WTC11 (cell line): ENCODE results near the gene APPL1. TPM values are rescaled to one million over a fixed set of nuclear protein-coding genes. Genes with fewer than 3 reads are reported as not detected.

Experiments
- ATAC-seq: fragments of 200-7000 bp; cut with Tn5 transposase; 2 replicates; pipeline ENCODE4 v1.10.0; 2021; ENCODE audit warnings: mild to moderate bottlenecking, moderate library complexity
- CTCF ChIA-PET: fragments of 300-600 bp; sonication (Branson Sonifier 250); formaldehyde crosslinking; loops from one replicate; lab custom pipeline; 2021; ENCODE audit warnings: antibody characterized with exemption; lab: Charles Lee
- POLR2A ChIA-PET: fragments of 350-600 bp; sonication (Branson Sonifier 250); formaldehyde crosslinking; loops from one replicate; lab custom pipeline; 2021; ENCODE audit warnings: antibody characterized with exemption; lab: Charles Lee
- DNase-seq: peaks from one replicate; pipeline ENCODE4 v3.0.0; 2021; ENCODE audit warnings: low spot score
- H3K27ac Mint-ChIP-seq: 2 replicates; pipeline ENCODE4 v1.8.0; 2021; ENCODE audit warnings: mixed read lengths
- H3K27me3 Mint-ChIP-seq: 2 replicates; pipeline ENCODE4 v1.8.0; 2021; ENCODE audit warnings: low read depth, mild to moderate bottlenecking, moderate library complexity, mixed read lengths
- H3K36me3 Mint-ChIP-seq: 2 replicates; pipeline ENCODE4 v1.8.0; 2021; ENCODE audit warnings: mixed read lengths
- H3K4me1 Mint-ChIP-seq: 2 replicates; pipeline ENCODE4 v1.8.0; 2022; ENCODE audit warnings: mixed read lengths
- H3K4me3 Mint-ChIP-seq: 2 replicates; pipeline ENCODE4 v1.8.0; 2021; ENCODE audit warnings: mild to moderate bottlenecking, moderate library complexity, mixed read lengths
- H3K9me3 Mint-ChIP-seq: 2 replicates; pipeline ENCODE4 v1.8.0; 2021; ENCODE audit warnings: mixed read lengths
- ARID4B ChIP-seq: sonication (generic); formaldehyde crosslinking; IDR thresholded peaks from 2 replicates; pipeline ENCODE4 v1.8.0; 2023; ENCODE audit warnings: missing genetic modification reagents, mild to moderate bottlenecking, borderline replicate concordance
- ATF2 ChIP-seq: sonication (generic); formaldehyde crosslinking; IDR thresholded peaks from 2 replicates; pipeline ENCODE4 v1.8.1; 2022; ENCODE audit warnings: low read depth, missing genetic modification reagents, borderline replicate concordance
- E2F4 ChIP-seq: sonication (generic); formaldehyde crosslinking; IDR thresholded peaks from 2 replicates; pipeline ENCODE4 v1.8.1; 2022; ENCODE audit warnings: low read depth, mild to moderate bottlenecking, moderate library complexity, missing genetic modification reagents, borderline replicate concordance
- E2F5 ChIP-seq: sonication (generic); formaldehyde crosslinking; IDR thresholded peaks from 2 replicates; pipeline ENCODE4 v1.8.1; 2022; ENCODE audit warnings: mild to moderate bottlenecking, moderate library complexity, missing genetic modification reagents
- ERG ChIP-seq: fragments of 250-450 bp; sonication (Bioruptor Pico); IDR thresholded peaks from 2 replicates; pipeline ENCODE4 v1.8.0; 2021; ENCODE audit warnings: mild to moderate bottlenecking
- FOXJ3 ChIP-seq: sonication (generic); formaldehyde crosslinking; IDR thresholded peaks from 2 replicates; pipeline ENCODE4 v1.9.0; 2021; ENCODE audit warnings: missing genetic modification reagents, mild to moderate bottlenecking, borderline replicate concordance
- GRHL2 ChIP-seq: fragments of 250-450 bp; sonication (Bioruptor Pico); IDR thresholded peaks from 2 replicates; pipeline ENCODE4 v1.8.0; 2022; ENCODE audit warnings: mild to moderate bottlenecking, moderate library complexity; ENCODE audit not compliant: insufficient replicate concordance, severe bottlenecking
- IRF2 ChIP-seq: sonication (generic); formaldehyde crosslinking; IDR thresholded peaks from 2 replicates; pipeline ENCODE4 v1.8.0; 2022; ENCODE audit warnings: low read depth, missing genetic modification reagents, borderline replicate concordance
- KAT7 ChIP-seq: sonication (generic); formaldehyde crosslinking; IDR thresholded peaks from 2 replicates; pipeline ENCODE4 v1.8.1; 2023; ENCODE audit warnings: missing genetic modification reagents, mild to moderate bottlenecking, borderline replicate concordance
- MAX ChIP-seq: sonication (generic); formaldehyde crosslinking; IDR thresholded peaks from 2 replicates; pipeline ENCODE4 v1.8.0; 2022; ENCODE audit warnings: mild to moderate bottlenecking, missing genetic modification reagents
- NFYB ChIP-seq: sonication (generic); formaldehyde crosslinking; conservative IDR thresholded peaks from 2 replicates; pipeline ENCODE4 v1.8.0; 2022; ENCODE audit warnings: low read depth, missing genetic modification reagents
- OVOL2 ChIP-seq: fragments of 250-450 bp; sonication (Bioruptor Pico); IDR thresholded peaks from 2 replicates; pipeline ENCODE4 v1.9.0; 2021; ENCODE audit warnings: mild to moderate bottlenecking, borderline replicate concordance
- PRDM15 ChIP-seq: sonication (generic); formaldehyde crosslinking; IDR thresholded peaks from 2 replicates; pipeline ENCODE4 v1.8.0; 2022; ENCODE audit warnings: missing genetic modification reagents
- PREB ChIP-seq: sonication (generic); formaldehyde crosslinking; IDR thresholded peaks from 2 replicates; pipeline ENCODE4 v1.8.1; 2022; ENCODE audit warnings: mild to moderate bottlenecking, missing genetic modification reagents, moderate library complexity, borderline replicate concordance
- SMAD4 ChIP-seq: sonication (generic); formaldehyde crosslinking; IDR thresholded peaks from 2 replicates; pipeline ENCODE4 v1.8.0; 2022; ENCODE audit warnings: mild to moderate bottlenecking, missing genetic modification reagents
- TEAD1 ChIP-seq: sonication (generic); formaldehyde crosslinking; IDR thresholded peaks from 2 replicates; pipeline ENCODE4 v1.8.0; 2022; ENCODE audit warnings: mild to moderate bottlenecking, missing genetic modification reagents
- USF1 ChIP-seq: sonication (generic); formaldehyde crosslinking; IDR thresholded peaks from 2 replicates; pipeline ENCODE4 v1.8.0; 2022; ENCODE audit warnings: mild to moderate bottlenecking, missing genetic modification reagents
- ZBTB21 ChIP-seq: sonication (generic); formaldehyde crosslinking; IDR thresholded peaks from 2 replicates; pipeline ENCODE4 v1.8.1; 2023; ENCODE audit warnings: mild to moderate bottlenecking, missing genetic modification reagents, borderline replicate concordance
- ZNF121 ChIP-seq: sonication (generic); formaldehyde crosslinking; IDR thresholded peaks from 2 replicates; pipeline ENCODE4 v1.8.0; 2023; ENCODE audit warnings: missing genetic modification reagents
- ZNF425 ChIP-seq: fragments of 250-450 bp; sonication (Bioruptor Pico); conservative IDR thresholded peaks from 2 replicates; pipeline ENCODE4 v1.9.0; 2021; ENCODE audit warnings: mild to moderate bottlenecking
- total RNA-seq: library from RNA; stranded (reverse); gene quantifications from 3 replicates; pipeline ENCODE4 v1.2.3, GENCODE V29; 2021

Gene APPL1
- total RNA-seq, 1 experiment from 2014 or later: 35.8 TPM

GRCh38 chr3:57279685-57280084, 52.2 kb downstream of the APPL1 start:
- Mint-ChIP-seq H3K27ac (no peak overlapping the region), H3K36me3 (peaks cover 18% of the 10 kb centered on the region), H3K9me3 (peaks cover 16% of the 10 kb centered on the region), H3K4me1 (no peaks in the 10 kb centered on the region), H3K27me3 (no peaks in the 10 kb centered on the region), H3K4me3 (no peak overlapping the region)
- ChIA-PET POLR2A (no interaction called here), CTCF (no interaction called here)
- DNase-seq: no peak
- no peak for TF ChIP-seq FOXJ3 (CRISPR knock-in tag)
- no peak for TF ChIP-seq MAX (CRISPR knock-in tag)
- TF ChIP-seq ZNF425 (CRISPR knock-in tag): no peak
- no peak for TF ChIP-seq KAT7
- no peak for TF ChIP-seq SMAD4 (CRISPR knock-in tag)
- TF ChIP-seq E2F5 (CRISPR knock-in tag): no peak
- no peak for TF ChIP-seq E2F4 (CRISPR knock-in tag)
- no peak for TF ChIP-seq ZBTB21 (CRISPR knock-in tag)
- TF ChIP-seq PRDM15 (CRISPR knock-in tag): no peak
- TF ChIP-seq USF1 (CRISPR knock-in tag): no peak
- no peak for TF ChIP-seq ATF2 (CRISPR knock-in tag)
- no peak for TF ChIP-seq ARID4B (CRISPR knock-in tag)
- TF ChIP-seq NFYB: no peak
- TF ChIP-seq PREB: no peak
- no peak for TF ChIP-seq GRHL2 (CRISPR knock-in tag)
- no peak for TF ChIP-seq IRF2 (CRISPR knock-in tag)
- no peak for TF ChIP-seq OVOL2 (CRISPR knock-in tag)
- TF ChIP-seq TEAD1: no peak
- no peak for TF ChIP-seq ZNF121 (CRISPR knock-in tag)
- no peak for TF ChIP-seq ERG
- no peak for ATAC-seq
